BLaER1 treated with 17β-estradiol and CSF1 and Interleukin-3, amounts not matched to agents 10 nM and 100 nM (cell line): ENCODE data around the gene RAP2A.

Experiments used
- H3K27ac ChIP-seq, 11 experiments: shearing (Covaris generic); formaldehyde crosslinking; 2 replicates each; pipeline ENCODE4 v1.8.1; 2022
- H3K27me3 ChIP-seq, 11 experiments: shearing (Covaris generic); formaldehyde crosslinking; 2 replicates each; pipeline ENCODE4 v1.8.1; 2022
- H3K36me3 ChIP-seq, 11 experiments: shearing (Covaris generic); formaldehyde crosslinking; 2 replicates each; pipeline ENCODE4 v1.8.1; 2022
- H3K4me1 ChIP-seq, 10 experiments: shearing (Covaris generic); formaldehyde crosslinking; 2 replicates each; pipeline ENCODE4 v1.8.1; 2022
- H3K4me2 ChIP-seq, 11 experiments: shearing (Covaris generic); formaldehyde crosslinking; 2 replicates each; pipeline ENCODE4 v1.8.1; 2022
- H3K4me3 ChIP-seq, 10 experiments: shearing (Covaris generic); formaldehyde crosslinking; 2 replicates each; pipeline ENCODE4 v1.8.1; 2022
- H3K9ac ChIP-seq, 11 experiments: shearing (Covaris generic); formaldehyde crosslinking; 2 replicates each; pipeline ENCODE4 v1.8.1; 2022
- H3K9me3 ChIP-seq, 11 experiments: shearing (Covaris generic); formaldehyde crosslinking; replicated peaks in 1 of 11; 2 replicates each; pipeline ENCODE4 v1.8.1; 2022
- H4K20me1 ChIP-seq, 11 experiments: shearing (Covaris generic); formaldehyde crosslinking; 2 replicates each; pipeline ENCODE4 v1.8.1; 2022
- Cebpa-rat ChIP-seq, 11 experiments: shearing (Covaris generic); IDR thresholded peaks; 2 replicates each; pipeline ENCODE4 v1.8.1; 2022

RAP2A gene

DNA sequence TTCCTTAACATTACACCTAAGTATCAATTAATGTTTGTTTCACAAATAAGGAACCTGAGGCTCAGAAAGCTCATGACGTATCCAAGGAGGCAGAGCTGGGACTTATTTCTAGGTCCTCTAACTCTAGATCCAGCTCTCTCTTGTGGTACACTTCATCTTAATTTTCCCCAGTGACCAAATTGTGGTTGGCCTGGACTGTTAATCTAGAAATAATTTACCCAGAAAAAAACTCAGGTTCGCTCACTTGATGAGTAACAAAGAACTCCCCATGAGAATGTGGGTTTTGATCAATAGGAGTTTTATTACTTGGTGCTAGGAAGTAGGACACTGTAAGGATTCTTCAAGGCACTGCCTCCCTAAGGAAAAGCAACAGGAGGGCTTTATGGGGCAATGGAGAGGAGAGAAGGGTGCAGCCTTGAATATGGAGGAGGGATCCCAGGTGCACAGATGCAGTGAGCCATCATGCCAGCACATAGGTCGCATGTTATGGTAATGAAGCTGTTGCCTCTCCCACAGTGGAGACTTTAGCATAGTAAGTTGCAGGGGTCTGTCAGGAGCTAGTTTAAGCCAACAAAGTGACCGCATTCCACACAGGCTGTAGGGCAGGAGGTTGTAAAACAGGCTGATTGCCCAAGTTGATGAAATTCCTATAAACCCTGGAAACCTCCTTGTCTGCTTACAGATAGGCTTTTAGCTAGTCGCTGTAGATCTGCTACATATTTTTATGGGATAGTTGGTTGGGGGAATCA, 14.7 kb downstream of the RAP2A start:
- Histone ChIP-seq H3K4me2 (peak overlapping the region in 1 of 11 experiments; percentile 14; a peak in 1 of 22 replicates), H3K9ac (no peak overlapping the region), H3K36me3 (peaks cover 20 to 96% (median 71%) of the 10 kb centered on the region in 11 experiments), H3K27ac (no peak overlapping the region), H3K4me1 (peaks cover 0 to 22% (median 5%) of the 10 kb centered on the region in 10 experiments; a peak in 8 of 20 replicates), H3K27me3 (no peaks in the 10 kb centered on the region), H3K4me3 (no peak overlapping the region), H4K20me1 (peaks cover 0 to 96% (median 8%) of the 10 kb centered on the region in 11 experiments; a peak in 10 of 22 replicates), H3K9me3 (peaks cover 6 to 22% (median 12%) of the 10 kb centered on the region in 11 experiments)
- TF ChIP-seq Cebpa-rat (IDR thresholded peaks at IDR 0.05), result no peak

DNA sequence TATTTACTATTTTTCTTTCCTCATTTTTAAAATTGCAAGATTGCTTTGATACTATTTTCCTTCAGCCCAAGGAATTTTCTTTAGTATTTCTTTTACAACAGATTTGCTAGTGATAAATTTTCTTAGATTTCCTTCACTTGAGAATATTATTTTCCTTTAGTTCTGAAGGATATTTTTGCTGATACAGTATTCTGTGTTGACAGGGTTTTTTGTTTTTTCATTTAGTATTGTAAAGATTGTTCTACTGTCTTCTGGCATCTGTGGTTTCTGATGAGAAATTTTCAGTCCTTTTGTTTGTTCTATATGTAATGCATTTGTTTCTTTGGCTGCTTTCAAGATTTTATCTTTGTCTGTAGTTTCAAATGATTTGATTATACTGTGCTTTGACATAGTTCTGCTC, 20.7 kb downstream of the RAP2A start:
- Histone ChIP-seq H3K4me1 (peaks cover 7 to 32% (median 14%) of the 10 kb centered on the region in 10 experiments), H3K4me3 (no peak overlapping the region), H3K27me3 (no peaks in the 10 kb centered on the region), H3K36me3 (peaks cover 27 to 75% (median 42%) of the 10 kb centered on the region in 11 experiments; a peak in 21 of 22 replicates), H4K20me1 (peaks cover 0 to 88% (median 13%) of the 10 kb centered on the region in 11 experiments; a peak in 13 of 22 replicates), H3K4me2 (no peak overlapping the region), H3K9ac (no peak overlapping the region), H3K27ac (no peak overlapping the region), H3K9me3 (peaks cover 26 to 46% (median 31%) of the 10 kb centered on the region in 11 experiments)
- no peak for TF ChIP-seq Cebpa-rat (IDR thresholded peaks at IDR 0.05)

- Histone ChIP-seq H3K9me3 (peaks cover 26 to 45% (median 31%) of the 10 kb centered on the region in 11 experiments), H3K4me2 (peak overlapping the region in 5 of 11 experiments; percentile 13 to 61 (median 24); a peak in 7 of 22 replicates), H3K4me1 (peaks cover 20 to 46% (median 28%) of the 10 kb centered on the region in 10 experiments), H3K9ac (no peak overlapping the region), H4K20me1 (peaks cover 0 to 88% (median 18%) of the 10 kb centered on the region in 11 experiments; a peak in 13 of 22 replicates), H3K27me3 (no peaks in the 10 kb centered on the region), H3K36me3 (peaks cover 27 to 64% (median 39%) of the 10 kb centered on the region in 11 experiments; a peak in 21 of 22 replicates), H3K27ac (peak overlapping the region in 2 of 11 experiments; percentile 29 to 44; a peak in 5 of 22 replicates), H3K4me3 (no peak overlapping the region)
- TF ChIP-seq Cebpa-rat (IDR thresholded peaks at IDR 0.05), result no peak
These were observed 22.1 kb downstream of the RAP2A start for GRCh38 chr13:97456047-97456446.

- H3K9ac ChIP-seq, result peak overlapping the region in 1 of 11 experiments; percentile 54; a peak in 1 of 22 replicates
- peak overlapping the region in 2 of 11 experiments; percentile 49 to 56; a peak in 5 of 22 replicates for H3K27ac ChIP-seq
- H3K9me3 ChIP-seq, result peaks cover 6 to 19% (median 17%) of the 10 kb centered on the region in 11 experiments
- TF ChIP-seq Cebpa-rat (IDR thresholded peaks at IDR 0.05), result no peak
- peaks cover 0 to 88% (median 18%) of the 10 kb centered on the region in 11 experiments; a peak in 13 of 22 replicates for H4K20me1 ChIP-seq
- H3K4me2 ChIP-seq, result peak overlapping the region; percentile 33 to 80 (median 65)
- H3K36me3 ChIP-seq, result peaks cover 15 to 55% (median 29%) of the 10 kb centered on the region in 11 experiments
- H3K4me3 ChIP-seq, result no peak overlapping the region
- H3K27me3 ChIP-seq, result no peaks in the 10 kb centered on the region
- H3K4me1 ChIP-seq, result peaks cover 21 to 49% (median 29%) of the 10 kb centered on the region in 10 experiments
These were observed 25.3 kb downstream of the RAP2A start for GRCh38 chr13:97459215-97459777.

GRCh38 chr13:97460004-97460775, 26.2 kb downstream of the RAP2A start:
- Histone ChIP-seq H3K27ac (peak overlapping the region in 9 of 11 experiments; percentile 3 to 62 (median 43); a peak in 13 of 22 replicates), H4K20me1 (peaks cover 0 to 91% (median 18%) of the 10 kb centered on the region in 11 experiments; a peak in 13 of 22 replicates), H3K36me3 (peaks cover 24 to 55% (median 35%) of the 10 kb centered on the region in 11 experiments), H3K4me2 (peak overlapping the region; percentile 33 to 80 (median 65)), H3K9ac (peak overlapping the region in 2 of 11 experiments; percentile 3 to 54; a peak in 3 of 22 replicates), H3K4me1 (peaks cover 21 to 48% (median 29%) of the 10 kb centered on the region in 10 experiments), H3K27me3 (no peaks in the 10 kb centered on the region), H3K4me3 (peak overlapping the region in 2 of 10 experiments; percentile 5 to 20; a peak in 2 of 20 replicates), H3K9me3 (peaks cover 0 to 11% (median 9%) of the 10 kb centered on the region in 11 experiments; a peak in 13 of 22 replicates)
- no peak for TF ChIP-seq Cebpa-rat (IDR thresholded peaks at IDR 0.05)

GRCh38 chr13:97460853-97461252, 26.9 kb downstream of the RAP2A start:
- H3K9me3 ChIP-seq, result peaks cover 0 to 5% (median 2%) of the 10 kb centered on the region in 11 experiments; a peak in 6 of 22 replicates
- H3K9ac ChIP-seq, result peak overlapping the region in 1 of 11 experiments; percentile 3; a peak in 1 of 22 replicates
- H3K36me3 ChIP-seq, result peaks cover 23 to 55% (median 38%) of the 10 kb centered on the region in 11 experiments
- H3K27ac ChIP-seq, result peak overlapping the region in 9 of 11 experiments; percentile 3 to 62 (median 43); a peak in 10 of 22 replicates
- peak overlapping the region; percentile 33 to 80 (median 65) for H3K4me2 ChIP-seq
- H3K4me1 ChIP-seq, result peaks cover 21 to 42% (median 26%) of the 10 kb centered on the region in 10 experiments
- H3K27me3 ChIP-seq, result no peaks in the 10 kb centered on the region
- no peak for TF ChIP-seq Cebpa-rat (IDR thresholded peaks at IDR 0.05)
- H3K4me3 ChIP-seq, result peak overlapping the region in 1 of 10 experiments; percentile 5; a peak in 1 of 20 replicates
- peaks cover 0 to 91% (median 18%) of the 10 kb centered on the region in 11 experiments; a peak in 13 of 22 replicates for H4K20me1 ChIP-seq

GRCh38 chr13:97464561-97464960, 30.6 kb downstream of the RAP2A start:
- Histone ChIP-seq H3K27me3 (no peaks in the 10 kb centered on the region), H3K4me1 (peaks cover 14 to 19% (median 16%) of the 10 kb centered on the region in 10 experiments), H3K9ac (no peak overlapping the region), H3K4me2 (no peak overlapping the region), H3K36me3 (peaks cover 18 to 72% (median 42%) of the 10 kb centered on the region in 11 experiments), H3K4me3 (no peak overlapping the region), H4K20me1 (peaks cover 0 to 67% (median 11%) of the 10 kb centered on the region in 11 experiments; a peak in 13 of 22 replicates), H3K9me3 (no peaks in the 10 kb centered on the region), H3K27ac (no peak overlapping the region)
- no peak for TF ChIP-seq Cebpa-rat (IDR thresholded peaks at IDR 0.05)

- TF ChIP-seq Cebpa-rat (IDR thresholded peaks at IDR 0.05), result no peak
- Histone ChIP-seq H3K4me1 (peaks cover 0 to 1% (median 0%) of the 10 kb centered on the region in 10 experiments; a peak in 1 of 20 replicates), H3K9ac (no peak overlapping the region), H3K9me3 (no peaks in the 10 kb centered on the region), H3K27ac (no peak overlapping the region), H3K4me2 (no peak overlapping the region), H3K4me3 (no peak overlapping the region), H3K36me3 (peaks cover 18 to 86% (median 41%) of the 10 kb centered on the region in 11 experiments), H4K20me1 (peaks cover 0 to 49% (median 0%) of the 10 kb centered on the region in 11 experiments; a peak in 4 of 22 replicates), H3K27me3 (no peaks in the 10 kb centered on the region)
These were observed 32.8 kb downstream of the RAP2A start for GRCh38 chr13:97466722-97467121.
